ENCODE results near the gene CCNA2.

Gene CCNA2

GRCh38 chr4:121842862-121843261 lies 19.2 kb upstream of the CCNA2 start:
- no peaks in the 10 kb centered on the region for H3K27me3 ChIP-seq (ENCODE audit: insufficient read depth, insufficient read length)
- no peak overlapping the region for H3K4me3 ChIP-seq (ENCODE audit: insufficient read length, low read depth)
- no peak overlapping the region for H3K9ac ChIP-seq (ENCODE audit: insufficient read length, low read depth)
- no peaks in the 10 kb centered on the region for H3K4me1 ChIP-seq (ENCODE audit: insufficient read depth, insufficient read length)
- H3K9me3 ChIP-seq (ENCODE audit: insufficient read depth, low read length): no peaks in the 10 kb centered on the region
- DNase-seq (ENCODE audit: low read depth, low spot score): no peak
- H3K36me3 ChIP-seq (ENCODE audit: insufficient read depth, insufficient read length, low read length): peaks cover 59% of the 10 kb centered on the region
- TF ChIP-seq YY1 (IDR thresholded peaks at IDR 0.05; ENCODE audit: insufficient read depth, insufficient read length) (no peak), SUZ12 (IDR thresholded peaks at IDR 0.05; ENCODE audit: extremely low read depth, insufficient read depth, insufficient read length) (no peak), ZNF274 (IDR thresholded peaks at IDR 0.05; ENCODE audit: low read depth, low read length) (no peak)

GRCh38 chr4:121838136-121838535 lies 14.5 kb upstream of the CCNA2 start:
- Histone ChIP-seq H3K9me3 (ENCODE audit: insufficient read depth, low read length) (no peaks in the 10 kb centered on the region), H3K36me3 (ENCODE audit: insufficient read depth, insufficient read length, low read length) (peaks cover 45% of the 10 kb centered on the region), H3K4me3 (ENCODE audit: insufficient read length, low read depth) (no peak overlapping the region), H3K4me1 (ENCODE audit: insufficient read depth, insufficient read length) (no peaks in the 10 kb centered on the region), H3K9ac (ENCODE audit: insufficient read length, low read depth) (no peak overlapping the region), H3K27me3 (ENCODE audit: insufficient read depth, insufficient read length) (no peaks in the 10 kb centered on the region)
- no peak for TF ChIP-seq SUZ12 (IDR thresholded peaks at IDR 0.05; ENCODE audit: extremely low read depth, insufficient read depth, insufficient read length)
- TF ChIP-seq ZNF274 (IDR thresholded peaks at IDR 0.05; ENCODE audit: low read depth, low read length): no peak
- TF ChIP-seq YY1 (IDR thresholded peaks at IDR 0.05; ENCODE audit: insufficient read depth, insufficient read length): no peak
- no peak for DNase-seq (ENCODE audit: low read depth, low spot score)

- Histone ChIP-seq H3K36me3 (ENCODE audit: insufficient read depth, insufficient read length, low read length) (peaks cover 28% of the 10 kb centered on the region), H3K9ac (ENCODE audit: insufficient read length, low read depth) (no peak overlapping the region), H3K9me3 (ENCODE audit: insufficient read depth, low read length) (no peaks in the 10 kb centered on the region), H3K27me3 (ENCODE audit: insufficient read depth, insufficient read length) (no peaks in the 10 kb centered on the region), H3K4me1 (ENCODE audit: insufficient read depth, insufficient read length) (no peaks in the 10 kb centered on the region), H3K4me3 (ENCODE audit: insufficient read length, low read depth) (no peak overlapping the region)
- no peak for TF ChIP-seq ZNF274 (IDR thresholded peaks at IDR 0.05; ENCODE audit: low read depth, low read length)
- TF ChIP-seq SUZ12 (IDR thresholded peaks at IDR 0.05; ENCODE audit: extremely low read depth, insufficient read depth, insufficient read length): no peak
- TF ChIP-seq YY1 (IDR thresholded peaks at IDR 0.05; ENCODE audit: insufficient read depth, insufficient read length): no peak
- DNase-seq (ENCODE audit: low read depth, low spot score): no peak
These were observed 5.8 kb upstream of the CCNA2 start for GRCh38 chr4:121829511-121829910.

- DNase-seq (ENCODE audit: low read depth, low spot score): no peak
- TF ChIP-seq YY1 (IDR thresholded peaks at IDR 0.05; ENCODE audit: insufficient read depth, insufficient read length): no peak
- no peak for TF ChIP-seq ZNF274 (IDR thresholded peaks at IDR 0.05; ENCODE audit: low read depth, low read length)
- TF ChIP-seq SUZ12 (IDR thresholded peaks at IDR 0.05; ENCODE audit: extremely low read depth, insufficient read depth, insufficient read length): no peak
- peaks cover 17% of the 10 kb centered on the region for H3K36me3 ChIP-seq (ENCODE audit: insufficient read depth, insufficient read length, low read length)
These were observed 4.2 kb upstream of the CCNA2 start for GRCh38 chr4:121827853-121828252.

GRCh38 chr4:121824950-121825349 lies 1.3 kb upstream of the CCNA2 start:
- no peaks in the 10 kb centered on the region for H3K27me3 ChIP-seq (ENCODE audit: insufficient read depth, insufficient read length)
- no peaks in the 10 kb centered on the region for H3K9me3 ChIP-seq (ENCODE audit: insufficient read depth, low read length)
- H3K4me1 ChIP-seq (ENCODE audit: insufficient read depth, insufficient read length): no peaks in the 10 kb centered on the region
- DNase-seq (ENCODE audit: low read depth, low spot score): no peak
- no peak overlapping the region for H3K9ac ChIP-seq (ENCODE audit: insufficient read length, low read depth)
- H3K36me3 ChIP-seq (ENCODE audit: insufficient read depth, insufficient read length, low read length): peaks cover 33% of the 10 kb centered on the region
- H3K4me3 ChIP-seq (ENCODE audit: insufficient read length, low read depth): no peak overlapping the region
- TF ChIP-seq ZNF274 (IDR thresholded peaks at IDR 0.05; ENCODE audit: low read depth, low read length) (no peak), YY1 (IDR thresholded peaks at IDR 0.05; ENCODE audit: insufficient read depth, insufficient read length) (no peak), SUZ12 (IDR thresholded peaks at IDR 0.05; ENCODE audit: extremely low read depth, insufficient read depth, insufficient read length) (no peak)

More at GRCh38 chr4:121827853-121828252, 4.2 kb upstream of the CCNA2 start:
- no peak overlapping the region for H3K4me3 ChIP-seq (ENCODE audit: insufficient read length, low read depth)
- H3K4me1 ChIP-seq (ENCODE audit: insufficient read depth, insufficient read length): no peaks in the 10 kb centered on the region
- no peaks in the 10 kb centered on the region for H3K27me3 ChIP-seq (ENCODE audit: insufficient read depth, insufficient read length)
- H3K9ac ChIP-seq (ENCODE audit: insufficient read length, low read depth): no peak overlapping the region
- no peaks in the 10 kb centered on the region for H3K9me3 ChIP-seq (ENCODE audit: insufficient read depth, low read length)

- H3K4me1 ChIP-seq (ENCODE audit: insufficient read depth, insufficient read length): no peaks in the 10 kb centered on the region
- H3K4me3 ChIP-seq (ENCODE audit: insufficient read length, low read depth): peak overlapping the region; percentile 16
- peaks cover 40% of the 10 kb centered on the region for H3K36me3 ChIP-seq (ENCODE audit: insufficient read depth, insufficient read length, low read length)
- TF ChIP-seq ZNF274 (IDR thresholded peaks at IDR 0.05; ENCODE audit: low read depth, low read length) (no peak), YY1 (IDR thresholded peaks at IDR 0.05; ENCODE audit: insufficient read depth, insufficient read length) (no peak), SUZ12 (IDR thresholded peaks at IDR 0.05; ENCODE audit: extremely low read depth, insufficient read depth, insufficient read length) (no peak)
- H3K27me3 ChIP-seq (ENCODE audit: insufficient read depth, insufficient read length): no peaks in the 10 kb centered on the region
- H3K9ac ChIP-seq (ENCODE audit: insufficient read length, low read depth): peak overlapping the region; percentile 33
- no peaks in the 10 kb centered on the region for H3K9me3 ChIP-seq (ENCODE audit: insufficient read depth, low read length)
- DNase-seq (ENCODE audit: low read depth, low spot score): no peak
These were observed 466 bp upstream of the CCNA2 start for GRCh38 chr4:121824171-121824527.

GRCh38 chr4:121822796-121823504 lies 733 bp downstream of the CCNA2 start:
- TF ChIP-seq SUZ12 (IDR thresholded peaks at IDR 0.05; ENCODE audit: extremely low read depth, insufficient read depth, insufficient read length) (no peak), ZNF274 (IDR thresholded peaks at IDR 0.05; ENCODE audit: low read depth, low read length) (peak; percentile 51; the same call in 1 of the 2 replicates)
- Histone ChIP-seq H3K9me3 (ENCODE audit: insufficient read depth, low read length) (no peaks in the 10 kb centered on the region), H3K36me3 (ENCODE audit: insufficient read depth, insufficient read length, low read length) (peaks cover 50% of the 10 kb centered on the region), H3K9ac (ENCODE audit: insufficient read length, low read depth) (peak overlapping the region; percentile 96), H3K27me3 (ENCODE audit: insufficient read depth, insufficient read length) (no peaks in the 10 kb centered on the region), H3K4me1 (ENCODE audit: insufficient read depth, insufficient read length) (no peaks in the 10 kb centered on the region), H3K4me3 (ENCODE audit: insufficient read length, low read depth) (peak overlapping the region; percentile 93)
- DNase-seq (ENCODE audit: low read depth, low spot score): no peak
